Keratinocyte (primary cell): ENCODE results near the gene DRP2. TPM values are rescaled to one million over a fixed set of nuclear protein-coding genes. Genes with fewer than 3 reads are reported as not detected.
A peak's percentile ranks its signal among the peaks of the same experiment; 100 is the strongest.

Experiments
- DNase-seq: peaks from one replicate; pipeline ENCODE4 v3.0.0-alpha.2; 2011; ENCODE audit warnings: low read depth, missing footprints, low spot score
- FAIRE-seq: peaks from 2 replicates; lab custom pipeline; 2011; peaks lifted over from hg19 to GRCh38; lab: Jason Lieb, UNC
- H2AFZ ChIP-seq: 2 replicates; pipeline ENCODE4 v1.6.0; 2012; ENCODE audit warnings: low read length, control low read depth, inconsistent platforms; ENCODE audit not compliant: control insufficient read depth
- H3K27ac ChIP-seq: 2 replicates; pipeline ENCODE4 v1.5.1; 2011; ENCODE audit warnings: low read length; ENCODE audit not compliant: control insufficient read depth, insufficient read depth
- H3K27me3 ChIP-seq: 3 replicates; pipeline ENCODE4 v1.6.0; 2011; ENCODE audit warnings: low read length; ENCODE audit not compliant: control insufficient read depth, insufficient read depth; ENCODE audit errors: extremely low read depth
- H3K36me3 ChIP-seq, 2 experiments: 2 replicates in 1 of 2; 3 replicates in 1 of 2; pipeline ENCODE4 v1.5.1; 2011; ENCODE audit warnings: low read length in 2 of 2, mild to moderate bottlenecking in 1 of 2; ENCODE audit not compliant: control insufficient read depth in 2 of 2, insufficient read depth in 2 of 2; ENCODE audit errors: extremely low read depth in 1 of 2
- H3K4me1 ChIP-seq: 3 replicates; pipeline ENCODE4 v1.5.1; 2011; ENCODE audit warnings: low read length; ENCODE audit not compliant: control insufficient read depth, insufficient read depth; ENCODE audit errors: extremely low read depth
- H3K4me2 ChIP-seq: 3 replicates; pipeline ENCODE4 v1.6.0; 2011; ENCODE audit warnings: low read depth, low read length; ENCODE audit not compliant: control insufficient read depth, insufficient read depth; ENCODE audit errors: extremely low read depth
- H3K4me3 ChIP-seq, 3 experiments: fragments of 200-600 bp in 1 of 3; sonication (generic) in 1 of 3; 2 replicates in 2 of 3; 3 replicates in 1 of 3; pipeline ENCODE4 v1.5.1; 2011 to 2016; ENCODE audit warnings: low read length in 3 of 3, mild to moderate bottlenecking in 3 of 3, control low read depth in 2 of 3, inconsistent platforms in 1 of 3, low read depth in 1 of 3, mixed read lengths in 1 of 3, mixed run types in 1 of 3, moderate library complexity in 1 of 3; ENCODE audit not compliant: control insufficient read depth in 2 of 3, insufficient read depth in 2 of 3; ENCODE audit errors: extremely low read depth in 1 of 3
- H3K79me2 ChIP-seq: 2 replicates; pipeline ENCODE4 v1.6.0; 2012; ENCODE audit warnings: low read length; ENCODE audit not compliant: control insufficient read depth, insufficient read depth
- H3K9ac ChIP-seq: 3 replicates; pipeline ENCODE4 v1.6.0; 2011; ENCODE audit warnings: low read length; ENCODE audit not compliant: control insufficient read depth, insufficient read depth; ENCODE audit errors: extremely low read depth
- H3K9me1 ChIP-seq: 3 replicates; pipeline ENCODE4 v1.6.0; 2011; ENCODE audit warnings: low read length; ENCODE audit not compliant: control insufficient read depth, insufficient read depth; ENCODE audit errors: extremely low read depth
- H3K9me3 ChIP-seq: 2 replicates; pipeline ENCODE4 v1.5.1; 2012; ENCODE audit warnings: low read depth, low read length; ENCODE audit not compliant: control insufficient read depth
- H4K20me1 ChIP-seq: 3 replicates; pipeline ENCODE4 v1.6.0; 2011; ENCODE audit warnings: low read length; ENCODE audit not compliant: control insufficient read depth, insufficient read depth; ENCODE audit errors: extremely low read depth
- EZH2 ChIP-seq: IDR thresholded peaks from one replicate; pipeline ENCODE4 v1.6.1; 2012; ENCODE audit warnings: inconsistent platforms, mild to moderate bottlenecking, low read length, moderate library complexity
- dilution Hi-C: fragments of 300-500 bp; cut with MboI; formaldehyde crosslinking; loops from one replicate; pipeline ENCODE4 v1.7.0; 2020; ENCODE audit warnings: low sequenced_read_pairs; ENCODE audit not compliant: extremely low pct_ligation_motif_present
- polyA plus RNA-seq, 5 experiments: library from polyadenylated mRNA; depleted of rRNA in 3 of 5; stranded (reverse) in 3 of 5; stranded (forward) in 1 of 5; unstranded in 1 of 5; fragments of >200 nt; gene quantifications; 1 replicate in 1 of 5; 2 replicates in 3 of 5; 3 replicates in 1 of 5; pipeline versions ENCODE4 v1.2.1 to v1.2.3, GENCODE V29; 2011 to 2012; ENCODE audit warnings: missing spikeins in 2 of 5, low read depth in 1 of 5, low replicate concordance in 1 of 5
- TF ChIP-seq, protein P1 (sequence below), 3 experiments: IDR thresholded peaks in 1 of 3; conservative IDR thresholded peaks in 1 of 3; optimal IDR thresholded peaks in 1 of 3; 2 replicates in 2 of 3; 3 replicates in 1 of 3; pipeline versions ENCODE3 to v1.5.1; 2011; ENCODE audit warnings: low read length in 3 of 3, mild to moderate bottlenecking in 3 of 3, moderate library complexity in 2 of 3, control low read depth in 1 of 3, inconsistent platforms in 1 of 3; ENCODE audit not compliant: insufficient read depth in 2 of 3; ENCODE audit errors: extremely low read depth in 1 of 3

DRP2 gene
- polyA plus RNA-seq, 1 donor (not counting 4 experiments of a cell fraction or from before 2014, with no cell fraction given), result 0.08 TPM

DNA sequence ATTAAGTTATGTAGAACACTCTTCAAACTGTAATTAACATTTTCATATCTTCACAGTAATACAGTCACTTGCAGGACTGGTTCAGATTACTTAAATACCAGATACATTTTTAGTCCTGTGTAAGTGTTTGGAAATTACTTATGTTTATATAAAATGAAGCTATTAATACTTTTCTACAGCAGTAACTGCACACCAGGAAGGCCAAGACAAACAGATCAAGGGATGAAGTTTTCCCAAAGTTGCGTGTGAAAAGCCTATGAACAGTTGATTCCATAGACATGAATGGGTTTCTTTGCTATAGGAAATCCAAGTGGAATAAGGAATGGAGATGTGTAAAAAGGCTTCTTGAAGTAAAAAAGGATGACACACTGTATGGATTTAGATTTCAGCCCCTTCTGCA is 28.9 kb upstream of the DRP2 start:
- FAIRE-seq, result no peak

DNA sequence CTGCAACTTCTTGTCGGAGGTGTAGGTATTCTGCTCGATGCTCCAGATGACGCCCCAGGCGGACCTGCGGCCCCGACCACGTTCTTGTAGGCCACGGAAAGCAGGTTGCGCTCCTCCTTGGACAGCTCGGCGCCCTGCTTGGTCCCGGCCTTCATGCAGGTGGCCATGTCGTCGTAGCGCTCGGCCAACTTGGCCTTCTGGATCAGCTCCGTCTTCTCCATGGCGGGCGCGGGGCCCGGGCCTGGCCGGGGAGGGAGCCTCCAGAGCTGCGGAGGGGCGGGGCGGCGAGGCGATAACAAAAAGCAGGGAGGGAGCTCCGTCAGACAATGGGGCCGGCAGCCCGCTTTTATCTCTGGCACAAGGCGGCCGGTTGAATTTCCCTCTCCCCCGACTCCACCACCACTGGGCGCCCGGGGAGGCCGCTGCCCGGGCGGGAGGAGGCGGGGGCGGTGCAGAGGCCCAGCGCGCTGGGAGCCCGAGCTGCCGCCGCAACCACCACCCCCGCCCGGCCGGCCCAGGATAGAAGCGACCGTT is 28.3 kb upstream of the DRP2 start:
- Histone ChIP-seq H3K9me1 (no peaks in the 10 kb centered on the region), H2AFZ (peak overlapping the region; percentile 39), H3K36me3 (no peaks in the 10 kb centered on the region), H3K9me3 (no peaks in the 10 kb centered on the region), H3K9ac (no peak overlapping the region), H3K4me2 (peak overlapping the region; percentile 48), H4K20me1 (no peaks in the 10 kb centered on the region), H3K79me2 (no peaks in the 10 kb centered on the region), H3K27ac (no peak overlapping the region), H3K4me3 (peak overlapping the region in 1 of 3 experiments; percentile 38), H3K4me1 (no peaks in the 10 kb centered on the region), H3K27me3 (no peaks in the 10 kb centered on the region)
- TF ChIP-seq, protein P1, sequence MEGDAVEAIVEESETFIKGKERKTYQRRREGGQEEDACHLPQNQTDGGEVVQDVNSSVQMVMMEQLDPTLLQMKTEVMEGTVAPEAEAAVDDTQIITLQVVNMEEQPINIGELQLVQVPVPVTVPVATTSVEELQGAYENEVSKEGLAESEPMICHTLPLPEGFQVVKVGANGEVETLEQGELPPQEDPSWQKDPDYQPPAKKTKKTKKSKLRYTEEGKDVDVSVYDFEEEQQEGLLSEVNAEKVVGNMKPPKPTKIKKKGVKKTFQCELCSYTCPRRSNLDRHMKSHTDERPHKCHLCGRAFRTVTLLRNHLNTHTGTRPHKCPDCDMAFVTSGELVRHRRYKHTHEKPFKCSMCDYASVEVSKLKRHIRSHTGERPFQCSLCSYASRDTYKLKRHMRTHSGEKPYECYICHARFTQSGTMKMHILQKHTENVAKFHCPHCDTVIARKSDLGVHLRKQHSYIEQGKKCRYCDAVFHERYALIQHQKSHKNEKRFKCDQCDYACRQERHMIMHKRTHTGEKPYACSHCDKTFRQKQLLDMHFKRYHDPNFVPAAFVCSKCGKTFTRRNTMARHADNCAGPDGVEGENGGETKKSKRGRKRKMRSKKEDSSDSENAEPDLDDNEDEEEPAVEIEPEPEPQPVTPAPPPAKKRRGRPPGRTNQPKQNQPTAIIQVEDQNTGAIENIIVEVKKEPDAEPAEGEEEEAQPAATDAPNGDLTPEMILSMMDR (optimal IDR thresholded peaks at IDR 0.05 in 1 of 3, IDR thresholded peaks at IDR 0.05 in 1 of 3, conservative IDR thresholded peaks at IDR 0.05 in 1 of 3; ENCODE audit: extremely low read depth in 1 of 3, insufficient read depth in 2 of 3, low read length in 3 of 3), result no peak
- no peak for TF ChIP-seq EZH2
- DNase-seq, result no peak
- dilution Hi-C loops, result no loop called here
- FAIRE-seq, result no peak

More for the DNA sequence above, 28.9 kb upstream of the DRP2 start:
- Histone ChIP-seq H3K4me2 (peak overlapping the region; percentile 48), H3K9ac (no peak overlapping the region), H3K36me3 (no peaks in the 10 kb centered on the region), H3K4me1 (no peaks in the 10 kb centered on the region), H2AFZ (peak overlapping the region; percentile 39), H3K27ac (no peak overlapping the region), H4K20me1 (no peaks in the 10 kb centered on the region), H3K4me3 (no peak overlapping the region), H3K79me2 (no peaks in the 10 kb centered on the region), H3K9me3 (no peaks in the 10 kb centered on the region), H3K27me3 (no peaks in the 10 kb centered on the region), H3K9me1 (no peaks in the 10 kb centered on the region)
- dilution Hi-C loops, result no loop called here
- TF ChIP-seq, protein P1 (optimal IDR thresholded peaks at IDR 0.05 in 1 of 3, IDR thresholded peaks at IDR 0.05 in 1 of 3, conservative IDR thresholded peaks at IDR 0.05 in 1 of 3; ENCODE audit: extremely low read depth in 1 of 3, insufficient read depth in 2 of 3, low read length in 3 of 3), result no peak
- TF ChIP-seq EZH2, result no peak
- no peak for DNase-seq
